Hepatocyte (in vitro differentiated cells): Measurements from ENCODE around the gene TRPC4AP. TPM values are rescaled to one million over a fixed set of nuclear protein-coding genes. Genes with fewer than 3 reads are reported as not detected.

ENCODE experiments used
- DNase-seq: peaks from one replicate; pipeline ENCODE4 v3.0.0-alpha.2; 2016; ENCODE audit warnings: low spot score
- H2AFZ ChIP-seq: fragments of 200-600 bp; sonication (generic); 2 replicates; pipeline ENCODE4 v1.6.0; 2016; ENCODE audit warnings: antibody characterized with exemption, mild to moderate bottlenecking
- H3K27ac ChIP-seq: fragments of 200-600 bp; sonication (generic); 2 replicates; pipeline ENCODE4 v1.5.1; 2016; ENCODE audit warnings: mild to moderate bottlenecking
- H3K27me3 ChIP-seq: fragments of 200-600 bp; sonication (generic); 2 replicates; pipeline ENCODE4 v1.6.1; 2016
- H3K36me3 ChIP-seq: fragments of 200-600 bp; sonication (generic); replicated peaks from 2 replicates; pipeline ENCODE4 v1.5.1; 2016; ENCODE audit warnings: low read depth; ENCODE audit not compliant: insufficient read depth
- H3K4me1 ChIP-seq: fragments of 200-600 bp; sonication (generic); 2 replicates; pipeline ENCODE4 v1.5.1; 2016; ENCODE audit warnings: mild to moderate bottlenecking, moderate library complexity; ENCODE audit not compliant: insufficient read depth
- H3K4me2 ChIP-seq: fragments of 200-600 bp; sonication (generic); 2 replicates; pipeline ENCODE4 v1.6.0; 2016
- H3K4me3 ChIP-seq: fragments of 200-600 bp; sonication (generic); 2 replicates; pipeline ENCODE4 v1.5.1; 2016; ENCODE audit warnings: mild to moderate bottlenecking
- H3K79me2 ChIP-seq: fragments of 200-600 bp; sonication (generic); 2 replicates; pipeline ENCODE4 v1.6.0; 2017; ENCODE audit warnings: mild to moderate bottlenecking
- H3K9me2 ChIP-seq: fragments of 200-600 bp; sonication (generic); replicated peaks from 2 replicates; pipeline ENCODE4 v1.6.0; 2017; ENCODE audit warnings: mild to moderate bottlenecking; ENCODE audit not compliant: insufficient read depth
- H3K9me3 ChIP-seq: fragments of 200-600 bp; sonication (generic); 2 replicates; pipeline ENCODE4 v1.5.1; 2016; ENCODE audit warnings: low read depth, mild to moderate bottlenecking
- H4K20me1 ChIP-seq: fragments of 200-600 bp; sonication (generic); 2 replicates; pipeline ENCODE4 v1.6.0; 2016; ENCODE audit warnings: mild to moderate bottlenecking; ENCODE audit not compliant: insufficient read depth, poor library complexity, severe bottlenecking
- EZH2 ChIP-seq: fragments of 200-600 bp; sonication (generic); IDR thresholded peaks from 2 replicates; pipeline ENCODE4 v1.6.1; 2016; ENCODE audit warnings: antibody characterized with exemption, mild to moderate bottlenecking, borderline replicate concordance
- EZH2phosphoT487 ChIP-seq: fragments of 200-600 bp; sonication (generic); IDR thresholded peaks from one replicate; pipeline ENCODE4 v1.6.1; 2018; ENCODE audit warnings: antibody characterized with exemption, mild to moderate bottlenecking, low read depth, moderate library complexity; ENCODE audit not compliant: unreplicated experiment, severe bottlenecking
- WGBS: methylation state at CpG from one replicate; pipeline ENCODE4 v1.1.6; 2016; ENCODE audit warnings: low lambda C conversion rate; ENCODE audit errors: missing lambda C conversion rate; 5-methylcytosine and 5-hydroxymethylcytosine counted together
- polyA plus RNA-seq: library from polyadenylated mRNA; unstranded; fragments of >200 nt; fragmentation: Nextera tagmentation; extraction: Ambion mirVana; gene quantifications from 2 replicates; pipeline ENCODE4 v1.2.1, GENCODE V29; 2016
- total RNA-seq: library from RNA; depleted of rRNA; stranded (reverse); fragments of >200 nt; gene quantifications from 2 replicates; pipeline ENCODE4 v1.2.3, GENCODE V29; 2014
- TF ChIP-seq, protein P1 (sequence below): fragments of 200-600 bp; sonication (generic); IDR thresholded peaks from 2 replicates; pipeline ENCODE4 v1.5.1; 2016; ENCODE audit warnings: antibody characterized with exemption, mild to moderate bottlenecking; ENCODE audit not compliant: poor library complexity

TRPC4AP gene
- total and polyA plus RNA-seq, 2 experiments from 2014 or later, result 88.6 to 94.9 TPM

DNA sequence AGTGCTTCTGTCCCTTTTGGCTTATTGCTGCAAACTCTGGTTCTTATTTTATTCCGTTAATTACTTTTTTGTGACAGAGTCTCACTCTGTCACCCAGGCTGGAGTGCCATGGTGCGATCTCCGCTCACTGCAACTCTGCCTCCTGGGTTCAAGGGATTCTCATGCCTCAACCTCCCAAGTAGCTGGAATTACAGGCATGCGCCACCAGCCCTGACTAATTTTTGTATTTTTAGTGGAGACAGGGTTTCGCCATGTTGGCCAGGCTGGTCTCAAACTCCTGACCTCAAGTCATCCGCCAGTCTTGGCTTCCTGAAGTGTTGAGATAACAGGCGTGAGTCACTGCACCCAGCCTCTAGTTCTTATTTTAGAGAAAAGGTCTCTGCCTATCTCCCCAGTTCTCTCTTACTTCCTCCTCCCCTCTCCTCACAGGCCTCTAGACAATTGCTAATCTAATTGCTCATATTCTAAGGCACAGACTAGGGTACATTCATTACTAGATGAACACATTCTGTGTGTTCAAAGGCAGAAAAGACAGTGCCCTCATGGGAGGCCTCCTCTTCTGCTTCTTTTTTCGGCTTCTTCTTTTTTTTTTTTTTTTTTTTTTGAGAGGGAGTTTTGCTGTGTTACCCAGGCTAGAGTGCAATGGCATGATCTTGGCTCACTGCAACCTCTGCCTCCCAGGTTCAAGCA is 27.6 kb upstream of the TRPC4AP start:
- WGBS, result 92% methylated on average over 8 of the region's 8 CpGs
- Histone ChIP-seq H3K27ac (no peak overlapping the region), H3K4me1 (no peaks in the 10 kb centered on the region), H4K20me1 (no peaks in the 10 kb centered on the region), H3K36me3 (no peaks in the 10 kb centered on the region), H3K4me2 (no peak overlapping the region), H3K79me2 (no peaks in the 10 kb centered on the region), H3K27me3 (no peaks in the 10 kb centered on the region), H3K4me3 (no peak overlapping the region), H2AFZ (no peak overlapping the region), H3K9me3 (no peaks in the 10 kb centered on the region), H3K9me2 (no peaks in the 10 kb centered on the region)
- TF ChIP-seq, protein P1, sequence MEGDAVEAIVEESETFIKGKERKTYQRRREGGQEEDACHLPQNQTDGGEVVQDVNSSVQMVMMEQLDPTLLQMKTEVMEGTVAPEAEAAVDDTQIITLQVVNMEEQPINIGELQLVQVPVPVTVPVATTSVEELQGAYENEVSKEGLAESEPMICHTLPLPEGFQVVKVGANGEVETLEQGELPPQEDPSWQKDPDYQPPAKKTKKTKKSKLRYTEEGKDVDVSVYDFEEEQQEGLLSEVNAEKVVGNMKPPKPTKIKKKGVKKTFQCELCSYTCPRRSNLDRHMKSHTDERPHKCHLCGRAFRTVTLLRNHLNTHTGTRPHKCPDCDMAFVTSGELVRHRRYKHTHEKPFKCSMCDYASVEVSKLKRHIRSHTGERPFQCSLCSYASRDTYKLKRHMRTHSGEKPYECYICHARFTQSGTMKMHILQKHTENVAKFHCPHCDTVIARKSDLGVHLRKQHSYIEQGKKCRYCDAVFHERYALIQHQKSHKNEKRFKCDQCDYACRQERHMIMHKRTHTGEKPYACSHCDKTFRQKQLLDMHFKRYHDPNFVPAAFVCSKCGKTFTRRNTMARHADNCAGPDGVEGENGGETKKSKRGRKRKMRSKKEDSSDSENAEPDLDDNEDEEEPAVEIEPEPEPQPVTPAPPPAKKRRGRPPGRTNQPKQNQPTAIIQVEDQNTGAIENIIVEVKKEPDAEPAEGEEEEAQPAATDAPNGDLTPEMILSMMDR, result no peak
- no peak for TF ChIP-seq EZH2phosphoT487
- no peak for DNase-seq

DNA sequence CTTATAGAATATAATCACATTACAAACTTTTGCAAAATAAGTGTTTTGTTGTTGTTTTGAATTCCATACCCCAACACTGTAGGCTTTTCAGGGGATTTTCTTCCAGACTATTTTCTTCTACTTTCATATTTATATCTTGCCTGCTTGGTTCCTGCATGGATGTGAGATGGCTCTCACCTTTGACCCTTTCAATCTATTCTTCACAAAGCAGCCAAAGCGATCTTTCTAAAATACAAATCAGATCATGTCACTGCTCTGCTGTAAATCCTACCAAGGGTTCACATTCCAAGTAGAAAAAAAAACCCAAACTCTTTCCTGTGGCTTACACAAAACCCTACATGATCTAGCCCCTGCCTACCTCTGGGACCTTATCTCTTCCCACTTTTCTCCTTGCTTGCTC is 25.0 kb upstream of the TRPC4AP start:
- Histone ChIP-seq H2AFZ (no peak overlapping the region), H3K4me3 (no peak overlapping the region), H3K36me3 (no peaks in the 10 kb centered on the region), H4K20me1 (no peaks in the 10 kb centered on the region), H3K4me1 (no peaks in the 10 kb centered on the region), H3K79me2 (no peaks in the 10 kb centered on the region), H3K27me3 (no peaks in the 10 kb centered on the region), H3K27ac (no peak overlapping the region), H3K4me2 (no peak overlapping the region), H3K9me3 (no peaks in the 10 kb centered on the region), H3K9me2 (no peaks in the 10 kb centered on the region)
- no peak for DNase-seq
- TF ChIP-seq EZH2 (no peak), EZH2phosphoT487 (no peak)
- TF ChIP-seq, protein P1, result no peak
- 90% methylated on average over 1 of the region's 1 CpG for WGBS

- Histone ChIP-seq H3K4me2 (no peak overlapping the region), H3K27ac (no peak overlapping the region), H3K36me3 (no peaks in the 10 kb centered on the region), H3K27me3 (no peaks in the 10 kb centered on the region), H2AFZ (no peak overlapping the region), H3K4me3 (no peak overlapping the region), H3K9me3 (no peaks in the 10 kb centered on the region), H3K4me1 (no peaks in the 10 kb centered on the region), H3K9me2 (no peaks in the 10 kb centered on the region), H4K20me1 (no peaks in the 10 kb centered on the region), H3K79me2 (no peaks in the 10 kb centered on the region)
- DNase-seq, result no peak
- TF ChIP-seq EZH2phosphoT487 (no peak), EZH2 (no peak)
- TF ChIP-seq, protein P1, result no peak
Observed at GRCh38 chr20:35117196-35117595, 24.6 kb upstream of the TRPC4AP start.
